ENCODE measurements around the gene MX1.

The MX1 gene

DNA sequence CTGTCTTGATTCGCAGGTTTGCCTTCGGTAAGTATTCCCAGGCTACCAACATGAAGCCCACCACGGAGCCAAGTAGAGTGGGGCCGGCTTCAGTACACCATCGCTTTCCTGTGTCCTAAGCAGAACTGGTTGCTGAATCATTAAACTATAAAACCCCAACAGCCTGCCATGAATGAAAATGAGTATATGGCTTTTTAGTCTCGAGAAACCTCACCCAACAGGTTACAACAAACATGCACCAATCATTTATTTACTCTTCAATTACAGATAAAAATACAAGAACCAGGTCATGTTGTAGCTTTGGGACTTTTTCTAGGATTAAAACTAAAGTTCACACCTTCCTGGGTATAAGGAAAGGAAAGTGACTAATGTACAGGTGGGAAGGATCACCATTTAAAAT lies 74.3 kb downstream of the MX1 start:
- no peaks in the 10 kb centered on the region for H3K4me1 ChIP-seq (ENCODE audit: control insufficient read depth, insufficient read depth, low read length, poor library complexity, severe bottlenecking)
- no peaks in the 10 kb centered on the region for H3K9me3 ChIP-seq (ENCODE audit: control insufficient read depth, low read length)
- no peak for DNase-seq
- no peak overlapping the region for H3K27ac ChIP-seq (ENCODE audit: insufficient read depth, low read length, poor library complexity, severe bottlenecking)
- no peaks in the 10 kb centered on the region for H3K27me3 ChIP-seq (replicated peaks; ENCODE audit: control insufficient read depth, insufficient read depth, low read length, poor library complexity, severe bottlenecking)
- no peaks in the 10 kb centered on the region for H3K36me3 ChIP-seq (ENCODE audit: control insufficient read depth, insufficient read depth, low read length)
- H3K4me3 ChIP-seq (ENCODE audit: insufficient read depth, low read depth, low read length, poor library complexity, severe bottlenecking) = no peak overlapping the region

DNA sequence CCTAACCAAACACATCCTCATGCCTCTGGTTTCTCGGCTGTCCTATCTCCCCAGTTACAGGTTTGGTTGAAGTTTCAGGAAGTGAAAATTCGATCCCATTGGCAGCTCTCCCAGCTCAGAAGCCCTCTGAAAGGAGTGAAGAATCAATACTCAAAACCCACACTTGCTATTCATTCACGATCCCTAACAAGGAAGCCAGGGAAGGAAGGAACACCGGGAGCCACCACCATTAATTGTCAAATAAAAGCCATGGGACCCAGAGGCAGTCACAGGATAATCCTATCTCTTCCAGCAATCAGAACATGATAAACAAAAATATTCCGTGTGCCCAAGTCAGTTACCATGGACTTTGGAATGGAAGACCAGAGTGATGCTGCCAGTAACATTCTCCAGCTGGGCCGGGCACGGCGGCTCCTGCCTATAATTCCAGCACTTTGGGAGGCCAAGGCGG lies 74.9 kb downstream of the MX1 start:
- peaks cover 2% of the 10 kb centered on the region for H3K27me3 ChIP-seq (replicated peaks; ENCODE audit: control insufficient read depth, insufficient read depth, low read length, poor library complexity, severe bottlenecking)
- H3K4me1 ChIP-seq (ENCODE audit: control insufficient read depth, insufficient read depth, low read length, poor library complexity, severe bottlenecking) = no peaks in the 10 kb centered on the region
- no peaks in the 10 kb centered on the region for H3K36me3 ChIP-seq (ENCODE audit: control insufficient read depth, insufficient read depth, low read length)
- no peak overlapping the region for H3K27ac ChIP-seq (ENCODE audit: insufficient read depth, low read length, poor library complexity, severe bottlenecking)
- H3K9me3 ChIP-seq (ENCODE audit: control insufficient read depth, low read length) = no peaks in the 10 kb centered on the region
- no peak overlapping the region for H3K4me3 ChIP-seq (ENCODE audit: insufficient read depth, low read depth, low read length, poor library complexity, severe bottlenecking)
- DNase-seq = no peak

DNA sequence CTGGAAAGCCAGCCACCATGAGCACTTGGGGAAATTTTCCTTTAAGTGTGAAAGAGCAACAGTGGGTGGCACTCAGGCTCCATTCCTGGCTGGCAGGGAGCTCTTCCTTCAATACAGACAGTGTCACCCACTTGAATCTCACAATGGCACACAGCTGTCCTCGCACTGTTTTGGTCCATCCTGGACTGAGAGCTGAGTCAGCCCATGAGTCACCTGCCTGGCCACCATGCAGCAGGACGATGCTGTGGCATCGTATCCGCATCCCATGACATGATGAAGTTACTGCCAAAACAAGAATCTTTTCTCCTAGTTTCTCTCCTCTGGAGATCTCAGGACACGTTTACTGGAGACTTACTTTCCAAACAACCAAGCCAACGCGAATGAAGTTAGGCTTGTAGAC lies 75.9 kb downstream of the MX1 start:
- Histone ChIP-seq H3K9me3 (ENCODE audit: control insufficient read depth, low read length) (no peaks in the 10 kb centered on the region), H3K36me3 (ENCODE audit: control insufficient read depth, insufficient read depth, low read length) (no peaks in the 10 kb centered on the region), H3K4me1 (ENCODE audit: control insufficient read depth, insufficient read depth, low read length, poor library complexity, severe bottlenecking) (no peaks in the 10 kb centered on the region), H3K27me3 (replicated peaks; ENCODE audit: control insufficient read depth, insufficient read depth, low read length, poor library complexity, severe bottlenecking) (peaks cover 12% of the 10 kb centered on the region), H3K27ac (ENCODE audit: insufficient read depth, low read length, poor library complexity, severe bottlenecking) (no peak overlapping the region), H3K4me3 (ENCODE audit: insufficient read depth, low read depth, low read length, poor library complexity, severe bottlenecking) (no peak overlapping the region)
- no peak for DNase-seq

DNA sequence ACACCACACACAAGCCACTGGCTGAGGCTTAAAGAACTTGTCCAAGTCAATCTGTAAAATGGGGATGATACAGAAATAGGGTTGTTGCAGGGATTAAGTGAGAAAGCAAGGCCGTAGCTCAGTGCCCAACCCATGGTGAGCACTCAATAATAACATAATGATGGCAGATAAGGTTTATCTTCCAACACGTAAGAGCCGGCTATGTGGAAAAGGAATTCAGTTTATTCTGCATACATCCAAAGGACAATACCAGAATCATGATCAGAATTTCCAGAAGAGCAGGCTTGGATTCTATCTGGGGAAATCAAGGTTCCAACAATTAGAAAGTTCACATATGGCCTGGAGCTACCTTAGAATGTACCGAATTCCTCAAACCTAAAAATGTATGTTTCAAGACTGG lies 77.3 kb downstream of the MX1 start:
- no peak for DNase-seq
- Histone ChIP-seq H3K4me1 (ENCODE audit: control insufficient read depth, insufficient read depth, low read length, poor library complexity, severe bottlenecking) (no peaks in the 10 kb centered on the region), H3K4me3 (ENCODE audit: insufficient read depth, low read depth, low read length, poor library complexity, severe bottlenecking) (no peak overlapping the region), H3K27ac (ENCODE audit: insufficient read depth, low read length, poor library complexity, severe bottlenecking) (no peak overlapping the region), H3K9me3 (ENCODE audit: control insufficient read depth, low read length) (no peaks in the 10 kb centered on the region), H3K27me3 (replicated peaks; ENCODE audit: control insufficient read depth, insufficient read depth, low read length, poor library complexity, severe bottlenecking) (peaks cover 22% of the 10 kb centered on the region), H3K36me3 (ENCODE audit: control insufficient read depth, insufficient read depth, low read length) (no peaks in the 10 kb centered on the region)

DNA sequence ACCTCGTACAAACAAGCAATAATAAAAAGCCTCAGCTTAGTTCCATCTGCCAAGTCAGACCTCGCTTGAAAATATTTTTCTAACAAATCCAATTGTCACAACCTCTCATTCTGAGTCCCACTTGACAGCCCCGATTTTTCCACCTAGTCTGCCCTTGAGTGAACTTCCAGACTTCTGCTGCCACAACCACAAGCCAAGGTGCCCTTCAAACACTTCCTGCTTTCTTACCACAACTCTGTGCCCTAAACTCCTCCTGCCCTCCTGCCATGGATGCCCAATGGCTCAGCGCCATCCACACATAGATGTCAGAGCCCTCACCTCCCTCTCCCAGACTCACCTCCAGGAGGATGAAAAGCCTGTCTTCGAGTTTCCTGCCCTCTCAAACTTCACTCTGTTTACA lies 78.0 kb downstream of the MX1 start:
- H3K9me3 ChIP-seq (ENCODE audit: control insufficient read depth, low read length) = no peaks in the 10 kb centered on the region
- H3K27me3 ChIP-seq (replicated peaks; ENCODE audit: control insufficient read depth, insufficient read depth, low read length, poor library complexity, severe bottlenecking) = peaks cover 28% of the 10 kb centered on the region
- no peak overlapping the region for H3K27ac ChIP-seq (ENCODE audit: insufficient read depth, low read length, poor library complexity, severe bottlenecking)
- H3K4me3 ChIP-seq (ENCODE audit: insufficient read depth, low read depth, low read length, poor library complexity, severe bottlenecking) = no peak overlapping the region
- no peak for DNase-seq
- H3K4me1 ChIP-seq (ENCODE audit: control insufficient read depth, insufficient read depth, low read length, poor library complexity, severe bottlenecking) = no peaks in the 10 kb centered on the region
- no peaks in the 10 kb centered on the region for H3K36me3 ChIP-seq (ENCODE audit: control insufficient read depth, insufficient read depth, low read length)

DNA sequence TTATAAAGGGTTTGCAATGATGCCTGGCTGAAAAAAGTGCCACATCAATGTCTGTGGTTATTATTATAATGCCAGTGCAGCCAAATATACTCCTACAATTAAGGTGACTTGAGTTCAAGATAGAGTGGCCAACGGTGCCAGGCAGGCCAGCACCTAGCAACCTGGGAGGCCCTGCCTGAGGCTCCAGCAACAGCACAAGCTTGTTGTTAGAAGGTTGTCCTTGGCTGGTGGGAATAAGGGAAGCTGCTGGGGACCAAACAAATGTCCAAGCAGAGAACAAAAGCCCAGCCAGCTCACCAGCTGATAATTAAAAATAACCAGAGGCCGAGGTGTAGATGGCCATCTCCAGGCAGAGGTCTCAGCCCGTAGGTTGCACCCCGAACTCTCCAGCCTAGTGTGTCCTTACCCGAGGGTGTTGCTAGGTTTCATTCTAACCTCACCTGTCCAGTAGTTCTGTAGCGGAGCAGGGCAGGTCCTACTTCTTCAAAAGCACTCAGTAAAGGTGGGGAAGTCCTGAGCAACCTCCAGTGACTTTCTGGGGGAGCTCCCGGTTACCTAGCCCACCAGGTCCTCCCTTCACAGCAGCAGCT lies 80.1 kb downstream of the MX1 start:
- Histone ChIP-seq H3K4me3 (ENCODE audit: insufficient read depth, low read depth, low read length, poor library complexity, severe bottlenecking) (no peak overlapping the region), H3K36me3 (ENCODE audit: control insufficient read depth, insufficient read depth, low read length) (no peaks in the 10 kb centered on the region), H3K27ac (ENCODE audit: insufficient read depth, low read length, poor library complexity, severe bottlenecking) (no peak overlapping the region), H3K27me3 (replicated peaks; ENCODE audit: control insufficient read depth, insufficient read depth, low read length, poor library complexity, severe bottlenecking) (peaks cover 30% of the 10 kb centered on the region), H3K4me1 (ENCODE audit: control insufficient read depth, insufficient read depth, low read length, poor library complexity, severe bottlenecking) (no peaks in the 10 kb centered on the region), H3K9me3 (ENCODE audit: control insufficient read depth, low read length) (no peaks in the 10 kb centered on the region)
- DNase-seq = no peak

DNA sequence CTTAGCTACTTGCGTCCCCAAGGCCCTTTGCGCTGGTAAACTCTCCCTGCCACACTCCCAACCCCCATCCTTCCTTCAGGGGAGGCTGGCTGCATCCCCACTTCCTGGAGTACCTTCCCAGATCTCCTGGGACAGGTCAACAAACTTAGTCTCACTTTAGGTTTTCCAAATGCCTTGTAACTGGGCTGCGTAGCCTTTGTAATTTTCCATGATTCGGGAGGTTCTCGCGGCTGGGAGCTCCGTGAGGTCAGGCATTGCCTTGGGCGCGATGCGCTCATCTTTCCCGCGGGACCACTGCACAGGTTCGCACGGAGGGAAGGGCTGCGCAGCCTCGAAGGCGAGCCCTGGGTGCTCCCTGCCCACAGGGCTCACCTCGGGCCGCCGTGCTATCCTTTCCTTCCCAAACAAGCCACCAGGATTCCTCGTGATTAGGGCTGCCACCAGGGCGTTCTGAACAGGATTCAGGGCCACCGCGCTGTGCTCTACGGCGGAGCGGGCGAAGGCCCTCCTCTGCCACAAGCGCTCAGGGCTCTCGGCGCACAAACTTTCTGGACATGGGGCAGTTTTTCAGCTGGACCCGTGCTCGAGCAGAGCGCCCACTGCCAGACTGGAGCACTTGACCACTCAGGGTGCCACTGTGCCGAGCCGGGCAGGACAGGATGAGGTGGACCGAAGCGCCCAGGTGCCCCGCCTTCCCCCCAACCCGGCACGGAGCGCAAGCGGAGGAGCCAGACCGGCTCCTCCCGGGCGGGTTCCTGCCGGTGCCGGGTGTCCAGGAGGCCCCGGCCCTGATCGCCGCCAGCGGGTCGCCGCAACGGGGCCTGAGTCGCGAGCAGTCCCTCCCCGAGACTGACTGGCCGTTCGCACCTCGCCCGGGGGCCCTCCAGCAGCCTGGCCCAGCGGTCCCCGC lies 80.8 kb downstream of the MX1 start:
- no peaks in the 10 kb centered on the region for H3K9me3 ChIP-seq (ENCODE audit: control insufficient read depth, low read length)
- no peaks in the 10 kb centered on the region for H3K4me1 ChIP-seq (ENCODE audit: control insufficient read depth, insufficient read depth, low read length, poor library complexity, severe bottlenecking)
- H3K36me3 ChIP-seq (ENCODE audit: control insufficient read depth, insufficient read depth, low read length) = no peaks in the 10 kb centered on the region
- DNase-seq = no peak
- no peak overlapping the region for H3K27ac ChIP-seq (ENCODE audit: insufficient read depth, low read length, poor library complexity, severe bottlenecking)
- H3K4me3 ChIP-seq (ENCODE audit: insufficient read depth, low read depth, low read length, poor library complexity, severe bottlenecking) = no peak overlapping the region
- peaks cover 30% of the 10 kb centered on the region for H3K27me3 ChIP-seq (replicated peaks; ENCODE audit: control insufficient read depth, insufficient read depth, low read length, poor library complexity, severe bottlenecking)

DNA sequence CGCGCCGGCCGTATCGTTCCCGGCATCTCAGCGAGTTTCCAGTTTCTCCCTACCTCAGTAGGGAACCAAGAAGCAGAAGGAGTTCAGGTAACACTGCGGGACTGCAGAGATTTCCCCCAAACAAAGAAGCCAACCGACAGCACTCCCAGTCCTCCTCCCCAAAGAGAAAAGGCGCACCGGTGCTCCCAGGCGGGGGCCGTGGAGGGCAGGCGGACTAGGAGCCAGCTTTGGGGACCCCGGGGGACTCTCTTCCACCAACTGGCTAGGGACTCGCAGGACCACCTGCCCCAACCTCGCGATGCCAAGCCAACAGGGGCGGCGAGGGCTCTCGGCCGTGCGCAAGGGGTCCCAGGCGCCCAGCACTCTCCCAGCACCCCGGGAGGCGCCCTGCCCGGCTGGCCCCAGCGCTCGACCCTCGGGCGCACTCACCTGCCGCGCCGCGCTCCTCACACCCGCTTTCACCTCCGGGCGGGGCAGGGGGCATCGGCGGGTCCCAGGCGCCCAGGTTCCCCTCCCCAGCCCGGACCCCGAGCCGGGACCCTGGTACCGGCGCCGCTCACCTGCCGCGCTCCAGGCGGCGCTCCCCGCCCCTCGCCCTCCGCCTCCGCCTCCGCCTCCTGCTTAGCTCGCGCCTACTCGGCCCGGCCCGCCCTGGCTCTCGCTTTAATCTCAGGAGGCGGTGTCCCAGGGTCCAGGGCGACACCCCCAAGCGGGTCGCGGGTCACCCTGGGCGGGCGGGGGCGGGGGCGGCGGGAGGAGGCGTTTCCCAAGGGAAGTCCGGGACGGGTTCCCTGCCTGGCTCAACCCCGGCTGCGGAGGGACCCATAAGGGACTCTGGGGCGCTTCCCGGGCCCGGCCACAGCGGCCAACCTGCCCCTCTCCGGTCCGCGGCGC lies 81.7 kb downstream of the MX1 start, which contains the start of gene TMPRSS2:
Gene TMPRSS2, minus strand, starts transcription at position 638 of the 894 bp plus-strand sequence. CDS start 10,025 bp downstream, outside the sequence.
- Histone ChIP-seq H3K27ac (ENCODE audit: insufficient read depth, low read length, poor library complexity, severe bottlenecking) (no peak within 1 kb of the TSS), H3K27me3 (replicated peaks; ENCODE audit: control insufficient read depth, insufficient read depth, low read length, poor library complexity, severe bottlenecking) (peaks cover 30% of the 10 kb centered on the region), H3K4me3 (ENCODE audit: insufficient read depth, low read depth, low read length, poor library complexity, severe bottlenecking) (no peak within 1 kb of the TSS), H3K9me3 (ENCODE audit: control insufficient read depth, low read length) (no peaks in the 10 kb centered on the region), H3K36me3 (ENCODE audit: control insufficient read depth, insufficient read depth, low read length) (no peaks in the 10 kb centered on the region), H3K4me1 (ENCODE audit: control insufficient read depth, insufficient read depth, low read length, poor library complexity, severe bottlenecking) (no peaks in the 10 kb centered on the region)
- DNase-seq = no peak

DNA sequence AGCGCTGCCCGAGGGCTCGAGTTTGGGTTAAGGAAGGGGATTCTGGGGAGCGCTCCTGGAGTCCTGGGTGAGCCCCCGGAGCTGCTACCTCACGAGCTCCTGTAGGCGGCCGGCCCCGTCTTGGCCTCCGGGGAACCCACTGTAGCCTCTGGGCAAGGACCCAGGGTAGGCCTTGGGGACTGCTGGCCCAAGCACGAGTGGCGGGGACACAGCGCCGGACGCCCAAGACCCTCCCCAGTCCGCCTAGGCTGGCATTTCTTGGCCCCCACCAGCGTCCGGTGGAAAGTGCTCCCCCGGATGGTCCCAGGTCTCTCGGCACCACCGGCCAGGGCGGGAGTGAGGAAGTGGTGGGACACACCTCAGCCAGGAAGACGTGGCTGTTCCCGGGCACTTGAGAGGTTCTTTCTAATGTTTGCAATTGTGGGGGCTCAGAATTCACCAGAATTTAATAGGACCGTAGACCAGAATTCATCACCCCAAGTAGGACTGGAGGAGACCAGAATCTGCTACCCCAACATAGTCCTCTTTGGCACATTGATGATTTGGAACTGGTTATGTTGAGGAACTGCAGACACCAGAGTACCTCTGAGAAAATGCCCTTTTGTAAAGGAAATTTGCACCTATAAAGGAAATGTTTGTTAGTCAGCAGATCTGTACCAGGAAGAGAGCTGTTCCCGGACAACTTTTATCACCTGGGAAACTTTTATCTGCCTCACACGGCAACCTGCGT lies 82.5 kb downstream of the MX1 start:
- H3K27ac ChIP-seq (ENCODE audit: insufficient read depth, low read length, poor library complexity, severe bottlenecking) = no peak overlapping the region
- peaks cover 30% of the 10 kb centered on the region for H3K27me3 ChIP-seq (replicated peaks; ENCODE audit: control insufficient read depth, insufficient read depth, low read length, poor library complexity, severe bottlenecking)
- DNase-seq = no peak
- no peak overlapping the region for H3K4me3 ChIP-seq (ENCODE audit: insufficient read depth, low read depth, low read length, poor library complexity, severe bottlenecking)
- H3K36me3 ChIP-seq (ENCODE audit: control insufficient read depth, insufficient read depth, low read length) = no peaks in the 10 kb centered on the region
- H3K4me1 ChIP-seq (ENCODE audit: control insufficient read depth, insufficient read depth, low read length, poor library complexity, severe bottlenecking) = no peaks in the 10 kb centered on the region
- no peaks in the 10 kb centered on the region for H3K9me3 ChIP-seq (ENCODE audit: control insufficient read depth, low read length)

Data from effector memory CD4-positive, alpha-beta T cell (primary cell).